HG03558 (cell line): ENCODE results near the gene VGLL3.

ENCODE experiments used
- ATAC-seq: cut with Tn5 transposase; IDR thresholded peaks from one replicate; pipeline ENCODE4 v1.9.1; 2021; ENCODE audit warnings: moderate number of reproducible peaks; ENCODE audit not compliant: unreplicated experiment; ENCODE audit errors: extremely low read depth

The VGLL3 gene

GRCh38 chr3:86958534-86958933 is 32.4 kb downstream of the VGLL3 start:
- ATAC-seq, result no peak

- ATAC-seq, result no peak
Measured at GRCh38 chr3:86954747-86955146, 36.2 kb downstream of the VGLL3 start.

- ATAC-seq, result no peak
Measured at GRCh38 chr3:86954226-86954625, 36.7 kb downstream of the VGLL3 start.

GRCh38 chr3:86951322-86951721 is 39.6 kb downstream of the VGLL3 start:
- no peak for ATAC-seq

- no peak for ATAC-seq
Measured at GRCh38 chr3:86950717-86951116, 40.2 kb downstream of the VGLL3 start.

GRCh38 chr3:86949850-86950249 is 41.1 kb downstream of the VGLL3 start:
- no peak for ATAC-seq

- ATAC-seq, result no peak
Measured at GRCh38 chr3:86948822-86949221, 42.1 kb downstream of the VGLL3 start.

GRCh38 chr3:86942206-86942605 is 48.7 kb downstream of the VGLL3 start:
- ATAC-seq, result no peak

GRCh38 chr3:86938416-86939105 is 52.4 kb downstream of the VGLL3 start:
- no peak for ATAC-seq

GRCh38 chr3:86937306-86937791 is 53.6 kb downstream of the VGLL3 start:
- no peak for ATAC-seq

- no peak for ATAC-seq
Measured at GRCh38 chr3:86934851-86935250, 56.1 kb downstream of the VGLL3 start.

GRCh38 chr3:86930831-86931230 is 60.1 kb downstream of the VGLL3 start:
- ATAC-seq, result no peak

GRCh38 chr3:86930181-86930580 is 60.8 kb downstream of the VGLL3 start:
- ATAC-seq, result no peak

GRCh38 chr3:86929046-86929445 is 61.9 kb downstream of the VGLL3 start:
- no peak for ATAC-seq

- no peak for ATAC-seq
Measured at GRCh38 chr3:86923071-86923491, 67.9 kb downstream of the VGLL3 start.

- no peak for ATAC-seq
Measured at GRCh38 chr3:86921971-86922680, 68.8 kb downstream of the VGLL3 start.

GRCh38 chr3:86914670-86915069 is 76.3 kb downstream of the VGLL3 start:
- no peak for ATAC-seq

- ATAC-seq, result no peak
Measured at GRCh38 chr3:86913160-86913559, 77.8 kb downstream of the VGLL3 start.

GRCh38 chr3:86895202-86895601 is 95.7 kb downstream of the VGLL3 start:
- no peak for ATAC-seq

GRCh38 chr3:86890741-86891396 is 100.1 kb downstream of the VGLL3 start:
- ATAC-seq, result no peak
